Measurements from ENCODE around the gene TSPAN10.

Gene TSPAN10

GRCh38 chr17:81695801-81696200 is 58.8 kb downstream of the TSPAN10 start:
- H3K4me1 ChIP-seq = peaks cover 0 to 3% (median under 1%) of the 10 kb centered on the region in 4 donors
- H3K4me3 ChIP-seq = no peak overlapping the region
- TF ChIP-seq CTCF (IDR thresholded peaks at IDR 0.05) = no peak
- no peaks in the 10 kb centered on the region for H3K27me3 ChIP-seq
- DNase-seq = no peak
- H3K9me3 ChIP-seq = no peaks in the 10 kb centered on the region
- peaks cover 69 to 100% (median 95%) of the 10 kb centered on the region in 3 donors for H3K36me3 ChIP-seq
- no peak overlapping the region for H3K27ac ChIP-seq
- intact Hi-C loops (cut with DNase I; ENCODE audit: low total_unique reads) = no loop called here

GRCh38 chr17:81696218-81696941 is 59.4 kb downstream of the TSPAN10 start:
- Histone ChIP-seq H3K36me3 (peaks cover 63 to 100% (median 95%) of the 10 kb centered on the region in 3 donors), H3K27ac (no peak overlapping the region), H3K4me1 (peaks cover 0 to 9% (median 6%) of the 10 kb centered on the region in 4 donors), H3K27me3 (no peaks in the 10 kb centered on the region), H3K9me3 (no peaks in the 10 kb centered on the region), H3K4me3 (no peak overlapping the region)
- intact Hi-C loops (cut with DNase I; ENCODE audit: low total_unique reads) = no loop called here
- no peak for DNase-seq
- TF ChIP-seq CTCF (IDR thresholded peaks at IDR 0.05) = no peak

GRCh38 chr17:81697261-81698044 is 60.5 kb downstream of the TSPAN10 start:
- TF ChIP-seq CTCF (IDR thresholded peaks at IDR 0.05) = no peak
- H3K4me3 ChIP-seq = no peak overlapping the region
- DNase-seq = no peak
- no peaks in the 10 kb centered on the region for H3K27me3 ChIP-seq
- H3K9me3 ChIP-seq = no peaks in the 10 kb centered on the region
- intact Hi-C loops (cut with DNase I; ENCODE audit: low total_unique reads) = no loop called here
- no peak overlapping the region for H3K27ac ChIP-seq
- peaks cover 0 to 20% (median 17%) of the 10 kb centered on the region in 4 donors for H3K4me1 ChIP-seq
- peaks cover 52 to 93% (median 88%) of the 10 kb centered on the region in 3 donors for H3K36me3 ChIP-seq
